Sigmoid colon (tissue), 7 donors: ENCODE measurements around the gene ZMYND15. TPM values are rescaled to one million over a fixed set of nuclear protein-coding genes. Genes with fewer than 3 reads are reported as not detected.

ENCODE experiments used
- DNase-seq: peaks from one replicate; pipeline ENCODE4 v3.0.0-alpha.2; 2019
- H3K27ac ChIP-seq, 4 donors: fragments of 200-600 bp; sonication (generic); one replicate each; pipeline ENCODE4 v1.5.1; 2016 to 2019; ENCODE audit warnings: mild to moderate bottlenecking in 1 of 4
- H3K27me3 ChIP-seq, 3 donors: fragments of 200-600 bp; sonication (generic); one replicate each; pipeline ENCODE4 v1.5.1; 2019; ENCODE audit warnings: mild to moderate bottlenecking in 1 of 3
- H3K36me3 ChIP-seq, 4 donors: fragments of 200-600 bp; sonication (generic); one replicate each; pipeline ENCODE4 v1.5.1; 2016 to 2019
- H3K4me1 ChIP-seq, 4 donors: fragments of 200-600 bp; sonication (generic); one replicate each; pipeline ENCODE4 v1.5.1; 2017 to 2019
- H3K4me3 ChIP-seq, 4 donors: fragments of 200-600 bp; sonication (generic); one replicate each; pipeline ENCODE4 v1.5.1; 2017 to 2019; ENCODE audit warnings: mild to moderate bottlenecking in 2 of 4, moderate library complexity in 1 of 4
- H3K9me3 ChIP-seq, 4 donors: fragments of 200-600 bp in 3 of 4; sonication (generic) in 3 of 4; one replicate each; pipeline versions ENCODE4 v1.5.1 to v1.6.1; 2013 to 2019
- CTCF ChIP-seq, 4 experiments: fragments of 450-650 bp in 3 of 4; fragments of 200-600 bp in 1 of 4; IDR thresholded peaks; one replicate each; pipeline ENCODE4 v1.5.1; 2016 to 2019; ENCODE audit warnings: antibody characterized with exemption in 4 of 4, mild to moderate bottlenecking in 3 of 4, moderate library complexity in 2 of 4
- EP300 ChIP-seq, 4 donors: sonication (generic); formaldehyde crosslinking; IDR thresholded peaks; one replicate each; pipeline ENCODE4 v1.6.1; 2017; ENCODE audit warnings: antibody characterized with exemption in 4 of 4
- POLR2A ChIP-seq, 2 donors: fragments of 450-650 bp; IDR thresholded peaks; one replicate each; pipeline ENCODE4 v1.6.1; 2016; ENCODE audit warnings: antibody characterized with exemption in 2 of 2, mild to moderate bottlenecking in 2 of 2, moderate library complexity in 2 of 2
- POLR2AphosphoS5 ChIP-seq, 4 donors: sonication (generic); formaldehyde crosslinking; IDR thresholded peaks; one replicate each; pipeline ENCODE4 v1.6.1; 2017; ENCODE audit warnings: antibody characterized with exemption in 4 of 4
- WGBS, 2 donors: extraction: QIAGEN DNeasy Blood & Tissue Kit; methylation state at CpG; one replicate each; pipeline ENCODE4 v1.1.7; 2013; 5-methylcytosine and 5-hydroxymethylcytosine counted together
- intact Hi-C: fragments of 100-400 bp; cut with DNase I; formaldehyde crosslinking; loops from one replicate; pipeline ENCODE4 v1.15.1; 2023
- polyA plus RNA-seq, 3 donors: library from polyadenylated mRNA; stranded (reverse); fragments of 200-250 nt; gene quantifications; one replicate each; pipeline ENCODE4 v1.2.3, GENCODE V29; 2013
- total RNA-seq, 4 donors: library from RNA; depleted of rRNA; stranded (reverse); fragments of >200 nt; gene quantifications; one replicate each; pipeline ENCODE4 v1.1.0, GENCODE V29; 2016
- donor health status: healthy with polysubstance abuse.
- donor health status: Bipolar disorder and iron deficiency.
- donor health status: healthy.

The ZMYND15 gene
- total and polyA plus RNA-seq, 7 donors = 0.36 to 1.2 (median 0.55) TPM; not detected in 2

- TF ChIP-seq CTCF (IDR thresholded peaks at IDR 0.05) (no peak), POLR2AphosphoS5 (IDR thresholded peaks at IDR 0.05) (no peak), POLR2A (IDR thresholded peaks at IDR 0.05) (no peak), EP300 (IDR thresholded peaks at IDR 0.05) (no peak)
- 58 to 71% methylated on average over 5 of the region's 5 CpGs for WGBS, 2 donors
- H3K4me1 ChIP-seq = no peaks in the 10 kb centered on the region
- H3K9me3 ChIP-seq = no peaks in the 10 kb centered on the region
- H3K27ac ChIP-seq = no peak overlapping the region
- intact Hi-C loops = no loop called here
- DNase-seq = no peak
- H3K36me3 ChIP-seq = no peaks in the 10 kb centered on the region
- H3K27me3 ChIP-seq = peaks cover 0 to 51% (median 0%) of the 10 kb centered on the region in 3 donors
- no peak overlapping the region for H3K4me3 ChIP-seq
Observed at GRCh38 chr17:4751932-4752331, 12.3 kb downstream of the ZMYND15 start.

GRCh38 chr17:4753392-4753791, 13.8 kb downstream of the ZMYND15 start:
- WGBS, 2 donors = 85 to 87% methylated on average over 1 of the region's 1 CpG
- Histone ChIP-seq H3K27me3 (peaks cover 0 to 45% (median 0%) of the 10 kb centered on the region in 3 donors), H3K4me3 (no peak overlapping the region), H3K27ac (no peak overlapping the region), H3K36me3 (no peaks in the 10 kb centered on the region), H3K9me3 (no peaks in the 10 kb centered on the region), H3K4me1 (no peaks in the 10 kb centered on the region)
- no peak for DNase-seq
- intact Hi-C loops = no loop called here
- TF ChIP-seq EP300 (IDR thresholded peaks at IDR 0.05) (no peak), POLR2A (IDR thresholded peaks at IDR 0.05) (no peak)

GRCh38 chr17:4759776-4760236, 20.2 kb downstream of the ZMYND15 start:
- intact Hi-C loops = no loop called here
- no peak for DNase-seq
- Histone ChIP-seq H3K27me3 (peaks cover 0 to 12% (median 0%) of the 10 kb centered on the region in 3 donors), H3K36me3 (no peaks in the 10 kb centered on the region), H3K4me3 (no peak overlapping the region), H3K4me1 (no peaks in the 10 kb centered on the region), H3K9me3 (no peaks in the 10 kb centered on the region), H3K27ac (no peak overlapping the region)
- TF ChIP-seq POLR2AphosphoS5 (IDR thresholded peaks at IDR 0.05) (no peak), CTCF (IDR thresholded peaks at IDR 0.05) (no peak), POLR2A (IDR thresholded peaks at IDR 0.05) (no peak), EP300 (IDR thresholded peaks at IDR 0.05) (no peak)
- WGBS, 2 donors = 39 to 75% methylated on average over 10 of the region's 10 CpGs

GRCh38 chr17:4764595-4764994, 25.0 kb downstream of the ZMYND15 start:
- Histone ChIP-seq H3K9me3 (no peaks in the 10 kb centered on the region), H3K36me3 (no peaks in the 10 kb centered on the region), H3K27ac (peak overlapping the region in 1 of 4 donors; percentile 57), H3K27me3 (peaks cover 0 to 5% (median 0%) of the 10 kb centered on the region in 3 donors), H3K4me1 (no peaks in the 10 kb centered on the region), H3K4me3 (no peak overlapping the region)
- no peak for DNase-seq
- TF ChIP-seq EP300 (IDR thresholded peaks at IDR 0.05) = peak in 1 of 4 donors; percentile 16
- peak in 1 of 2 donors; percentile 16 for TF ChIP-seq POLR2A (IDR thresholded peaks at IDR 0.05)
- TF ChIP-seq CTCF (IDR thresholded peaks at IDR 0.05) = no peak
- TF ChIP-seq POLR2AphosphoS5 (IDR thresholded peaks at IDR 0.05) = peak in 2 of 4 donors; percentile 22 to 32
- intact Hi-C loops = no loop called here
- 57 to 76% methylated on average over 3 of the region's 3 CpGs for WGBS, 2 donors

- Histone ChIP-seq H3K36me3 (no peaks in the 10 kb centered on the region), H3K27ac (peak overlapping the region in 3 of 4 donors; percentile 20 to 57 (median 43)), H3K27me3 (peaks cover 0 to 2% (median 0%) of the 10 kb centered on the region in 3 donors), H3K4me1 (no peaks in the 10 kb centered on the region), H3K4me3 (no peak overlapping the region), H3K9me3 (no peaks in the 10 kb centered on the region)
- no peak for DNase-seq
- intact Hi-C loops = no loop called here
- 78 to 89% methylated on average over 3 of the region's 3 CpGs for WGBS, 2 donors
- TF ChIP-seq POLR2A (IDR thresholded peaks at IDR 0.05) = no peak
- TF ChIP-seq EP300 (IDR thresholded peaks at IDR 0.05) = peak in 2 of 4 donors; percentile 18 to 21
Observed at GRCh38 chr17:4766201-4766600, 26.6 kb downstream of the ZMYND15 start.

GRCh38 chr17:4766723-4767122, 27.1 kb downstream of the ZMYND15 start:
- H3K36me3 ChIP-seq = no peaks in the 10 kb centered on the region
- no peak overlapping the region for H3K4me3 ChIP-seq
- DNase-seq = no peak
- peak overlapping the region in 2 of 4 donors; percentile 43 to 46 for H3K27ac ChIP-seq
- intact Hi-C loops = no loop called here
- H3K9me3 ChIP-seq = no peaks in the 10 kb centered on the region
- no peak for TF ChIP-seq POLR2A (IDR thresholded peaks at IDR 0.05)
- TF ChIP-seq EP300 (IDR thresholded peaks at IDR 0.05) = no peak
- TF ChIP-seq CTCF (IDR thresholded peaks at IDR 0.05) = no peak
- no peak for TF ChIP-seq POLR2AphosphoS5 (IDR thresholded peaks at IDR 0.05)
- WGBS, 2 donors = 84 to 91% methylated on average over 9 of the region's 9 CpGs
- no peaks in the 10 kb centered on the region for H3K4me1 ChIP-seq
- H3K27me3 ChIP-seq = peaks cover 0 to 4% (median 0%) of the 10 kb centered on the region in 3 donors
